GM23338 (cell line): ENCODE results near the gene ASB2. TPM values are rescaled to one million over a fixed set of nuclear protein-coding genes. Genes with fewer than 3 reads are reported as not detected.

ENCODE experiments used
- ATAC-seq: fragments of 200-7000 bp; cut with Tn5 transposase; 3 replicates; pipeline ENCODE4 v1.9.1; 2020
- DNase-seq: peaks from one replicate; pipeline ENCODE4 v3.0.0-alpha.2; 2015; ENCODE audit warnings: low spot score
- H2AFZ ChIP-seq: fragments of 200-600 bp; sonication (generic); 2 replicates; pipeline ENCODE4 v1.8.0; 2016; ENCODE audit warnings: antibody characterized with exemption, mild to moderate bottlenecking, moderate library complexity
- H3F3A ChIP-seq: fragments of 200-600 bp; sonication (generic); replicated peaks from 2 replicates; pipeline ENCODE4 v1.8.0; 2017; ENCODE audit warnings: antibody characterized with exemption, mixed run types, low read depth
- H3K27ac ChIP-seq: fragments of 200-600 bp; sonication (generic); 2 replicates; pipeline ENCODE4 v1.6.1; 2016; ENCODE audit warnings: low read depth
- H3K27me3 ChIP-seq: fragments of 200-600 bp; sonication (generic); 2 replicates; pipeline ENCODE4 v1.8.0; 2016; ENCODE audit warnings: mild to moderate bottlenecking, mixed run types, moderate library complexity; ENCODE audit not compliant: insufficient read depth
- H3K36me3 ChIP-seq: fragments of 200-600 bp; sonication (generic); 2 replicates; pipeline ENCODE4 v1.8.0; 2016; ENCODE audit warnings: mild to moderate bottlenecking; ENCODE audit not compliant: insufficient read depth
- H3K4me1 ChIP-seq: fragments of 200-600 bp; sonication (generic); 2 replicates; pipeline ENCODE4 v1.8.0; 2016; ENCODE audit warnings: mild to moderate bottlenecking, moderate library complexity; ENCODE audit not compliant: insufficient read depth
- H3K4me2 ChIP-seq: fragments of 200-600 bp; sonication (generic); 2 replicates; pipeline ENCODE4 v1.7.1; 2017; ENCODE audit warnings: mixed run types
- H3K4me3 ChIP-seq: fragments of 200-600 bp; sonication (generic); 2 replicates; pipeline ENCODE4 v1.6.1; 2016; ENCODE audit warnings: mixed run types
- H3K79me2 ChIP-seq: fragments of 200-600 bp; sonication (generic); replicated peaks from 2 replicates; pipeline ENCODE4 v1.8.0; 2017; ENCODE audit warnings: mild to moderate bottlenecking; ENCODE audit not compliant: insufficient read depth
- H3K9me2 ChIP-seq: fragments of 200-600 bp; sonication (generic); 2 replicates; pipeline ENCODE4 v1.8.0; 2017; ENCODE audit not compliant: insufficient read depth
- H4K20me1 ChIP-seq: fragments of 200-600 bp; sonication (generic); replicated peaks from 2 replicates; pipeline ENCODE4 v1.8.0; 2017; ENCODE audit warnings: mild to moderate bottlenecking; ENCODE audit not compliant: insufficient read depth
- H3K27ac Mint-ChIP-seq: 2 replicates; pipeline ENCODE4 v1.8.0; 2020; ENCODE audit warnings: inconsistent platforms, mild to moderate bottlenecking, moderate library complexity, mixed read lengths
- H3K27me3 Mint-ChIP-seq: 3 replicates; pipeline ENCODE4 v1.8.0; 2022; ENCODE audit warnings: low read depth, mild to moderate bottlenecking, moderate library complexity, mixed read lengths, inconsistent platforms; ENCODE audit not compliant: insufficient read depth, poor library complexity
- H3K36me3 Mint-ChIP-seq: 3 replicates; pipeline ENCODE4 v1.8.0; 2021; ENCODE audit warnings: low read depth, mild to moderate bottlenecking, inconsistent platforms, moderate library complexity, mixed read lengths
- H3K4me1 Mint-ChIP-seq: 3 replicates; pipeline ENCODE4 v1.8.0; 2020; ENCODE audit warnings: mild to moderate bottlenecking, inconsistent platforms, mixed read lengths
- H3K4me3 Mint-ChIP-seq: 3 replicates; pipeline ENCODE4 v1.8.0; 2021; ENCODE audit warnings: moderate library complexity, mild to moderate bottlenecking, inconsistent platforms, mixed read lengths
- H3K9me3 Mint-ChIP-seq: 3 replicates; pipeline ENCODE4 v1.8.0; 2020; ENCODE audit warnings: moderate library complexity, mild to moderate bottlenecking, inconsistent platforms, mixed read lengths
- CREB1 ChIP-seq: fragments of 250-450 bp; sonication (Bioruptor Pico); IDR thresholded peaks from 2 replicates; pipeline ENCODE4 v1.5.0; 2020; ENCODE audit warnings: low read depth, mild to moderate bottlenecking, moderate library complexity
- CTCF ChIP-seq, 2 experiments: fragments of 200-600 bp in 1 of 2; sonication (generic) in 1 of 2; conservative IDR thresholded peaks; 2 replicates each; pipeline versions ENCODE4 v1.5.1 to v1.6.1; 2016 to 2017; ENCODE audit warnings: antibody characterized with exemption in 2 of 2, low read depth in 2 of 2, mild to moderate bottlenecking in 2 of 2, moderate library complexity in 1 of 2
- REST ChIP-seq: IDR thresholded peaks from one replicate; pipeline ENCODE4 v1.6.1; 2018; ENCODE audit warnings: antibody characterized with exemption; ENCODE audit not compliant: unreplicated experiment
- STAT1 ChIP-seq: IDR thresholded peaks from one replicate; pipeline ENCODE4 v1.6.1; 2016; ENCODE audit warnings: antibody characterized with exemption; ENCODE audit not compliant: unreplicated experiment
- ZNF331 ChIP-seq: fragments of 250-450 bp; sonication (Bioruptor Pico); IDR thresholded peaks from 2 replicates; pipeline ENCODE4 v1.5.0; 2020; ENCODE audit warnings: low read depth, mild to moderate bottlenecking, moderate library complexity
- ZNF462 ChIP-seq: fragments of 250-450 bp; sonication (Bioruptor Pico); IDR thresholded peaks from 2 replicates; pipeline ENCODE4 v1.5.0; 2020; ENCODE audit warnings: mild to moderate bottlenecking, moderate library complexity
- polyA plus RNA-seq: library from polyadenylated mRNA; unstranded; fragments of >200 nt; fragmentation: Nextera tagmentation; extraction: Ambion mirVana; gene quantifications from 2 replicates; pipeline ENCODE4 v1.2.1, GENCODE V29; 2016
- total RNA-seq: library from RNA; depleted of rRNA; stranded (reverse); fragments of >200 nt; shearing (Covaris generic); gene quantifications from 2 replicates; pipeline ENCODE4 v1.2.3, GENCODE V29; 2014

ASB2 gene
- total and polyA plus RNA-seq, 2 experiments from 2014 or later: 1.2 to 1.7 TPM

GRCh38 chr14:93958567-93959238 is 17.7 kb downstream of the ASB2 start:
- no peaks in the 10 kb centered on the region for H4K20me1 ChIP-seq
- TF ChIP-seq CREB1 (CRISPR knock-in tag) (no peak), ZNF331 (CRISPR knock-in tag) (no peak), REST (no peak)
- H3K4me3 ChIP-seq: no peak overlapping the region
- H3K27me3 ChIP-seq: no peaks in the 10 kb centered on the region
- no peak for ATAC-seq
- Mint-ChIP-seq H3K27me3 (peaks cover 2% of the 10 kb centered on the region), H3K4me1 (peaks cover 26% of the 10 kb centered on the region), H3K27ac (no peak overlapping the region; the same call in 1 of the 2 replicates), H3K9me3 (no peaks in the 10 kb centered on the region), H3K36me3 (no peaks in the 10 kb centered on the region), H3K4me3 (no peak overlapping the region)
- no peak for DNase-seq
- no peak overlapping the region; the same call in 1 of the 2 replicates for H3K4me2 ChIP-seq
- no peaks in the 10 kb centered on the region for H3K4me1 ChIP-seq
- peak overlapping the region; percentile 78; the same call in 1 of the 2 replicates for H2AFZ ChIP-seq
- H3K27ac ChIP-seq: no peak overlapping the region
- no peaks in the 10 kb centered on the region for H3F3A ChIP-seq
- no peaks in the 10 kb centered on the region for H3K9me2 ChIP-seq
- H3K36me3 ChIP-seq: no peaks in the 10 kb centered on the region
- no peaks in the 10 kb centered on the region for H3K79me2 ChIP-seq

- ATAC-seq (no peak), DNase-seq (no peak)
- TF ChIP-seq CTCF (conservative IDR thresholded peaks at IDR 0.05; ENCODE audit: low read depth in 2 of 2) (no peak), ZNF462 (CRISPR knock-in tag) (no peak), STAT1 (no peak)
- Mint-ChIP-seq H3K36me3 (no peaks in the 10 kb centered on the region), H3K9me3 (no peaks in the 10 kb centered on the region), H3K27me3 (peaks cover 7% of the 10 kb centered on the region), H3K4me3 (no peak overlapping the region), H3K4me1 (peaks cover 33% of the 10 kb centered on the region), H3K27ac (no peak overlapping the region)
- H3F3A ChIP-seq: no peaks in the 10 kb centered on the region
- H3K4me2 ChIP-seq: no peak overlapping the region
- no peaks in the 10 kb centered on the region for H3K36me3 ChIP-seq
- H3K4me1 ChIP-seq: no peaks in the 10 kb centered on the region
- no peaks in the 10 kb centered on the region for H3K27me3 ChIP-seq
- H3K27ac ChIP-seq: no peak overlapping the region
- no peak overlapping the region for H2AFZ ChIP-seq
- H3K79me2 ChIP-seq: no peaks in the 10 kb centered on the region
- no peaks in the 10 kb centered on the region for H4K20me1 ChIP-seq
- no peaks in the 10 kb centered on the region for H3K9me2 ChIP-seq
- H3K4me3 ChIP-seq: no peak overlapping the region
Measured at GRCh38 chr14:93957751-93958566, 18.4 kb downstream of the ASB2 start.
